Measurements from ENCODE around the gene OSBP2. TPM values are rescaled to one million over a fixed set of nuclear protein-coding genes. Genes with fewer than 3 reads are reported as not detected.

The OSBP2 gene
- total and polyA plus RNA-seq, 2 experiments from 2014 or later: 2.1 to 2.9 TPM

DNA sequence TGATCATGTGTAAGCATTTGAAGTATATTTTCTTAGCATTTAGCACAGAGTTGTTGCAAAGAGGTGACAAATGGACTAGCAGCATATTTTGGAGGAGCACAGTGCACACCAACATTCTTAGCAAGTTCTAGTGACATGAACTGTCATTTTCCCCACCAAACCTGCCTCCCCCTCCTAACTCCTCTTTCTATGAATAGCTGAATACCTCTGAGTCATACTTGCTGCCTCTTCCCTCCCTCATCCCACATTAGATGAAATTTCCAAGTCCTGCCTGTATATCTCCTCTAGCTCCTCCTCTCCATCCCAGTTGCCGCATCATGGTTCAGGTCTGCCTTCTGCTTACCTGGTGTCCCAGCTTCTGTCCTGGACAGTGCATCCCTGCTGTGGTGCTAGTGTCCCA lies 7.2 kb downstream of the OSBP2 start (continued):
- TF ChIP-seq, protein P1, sequence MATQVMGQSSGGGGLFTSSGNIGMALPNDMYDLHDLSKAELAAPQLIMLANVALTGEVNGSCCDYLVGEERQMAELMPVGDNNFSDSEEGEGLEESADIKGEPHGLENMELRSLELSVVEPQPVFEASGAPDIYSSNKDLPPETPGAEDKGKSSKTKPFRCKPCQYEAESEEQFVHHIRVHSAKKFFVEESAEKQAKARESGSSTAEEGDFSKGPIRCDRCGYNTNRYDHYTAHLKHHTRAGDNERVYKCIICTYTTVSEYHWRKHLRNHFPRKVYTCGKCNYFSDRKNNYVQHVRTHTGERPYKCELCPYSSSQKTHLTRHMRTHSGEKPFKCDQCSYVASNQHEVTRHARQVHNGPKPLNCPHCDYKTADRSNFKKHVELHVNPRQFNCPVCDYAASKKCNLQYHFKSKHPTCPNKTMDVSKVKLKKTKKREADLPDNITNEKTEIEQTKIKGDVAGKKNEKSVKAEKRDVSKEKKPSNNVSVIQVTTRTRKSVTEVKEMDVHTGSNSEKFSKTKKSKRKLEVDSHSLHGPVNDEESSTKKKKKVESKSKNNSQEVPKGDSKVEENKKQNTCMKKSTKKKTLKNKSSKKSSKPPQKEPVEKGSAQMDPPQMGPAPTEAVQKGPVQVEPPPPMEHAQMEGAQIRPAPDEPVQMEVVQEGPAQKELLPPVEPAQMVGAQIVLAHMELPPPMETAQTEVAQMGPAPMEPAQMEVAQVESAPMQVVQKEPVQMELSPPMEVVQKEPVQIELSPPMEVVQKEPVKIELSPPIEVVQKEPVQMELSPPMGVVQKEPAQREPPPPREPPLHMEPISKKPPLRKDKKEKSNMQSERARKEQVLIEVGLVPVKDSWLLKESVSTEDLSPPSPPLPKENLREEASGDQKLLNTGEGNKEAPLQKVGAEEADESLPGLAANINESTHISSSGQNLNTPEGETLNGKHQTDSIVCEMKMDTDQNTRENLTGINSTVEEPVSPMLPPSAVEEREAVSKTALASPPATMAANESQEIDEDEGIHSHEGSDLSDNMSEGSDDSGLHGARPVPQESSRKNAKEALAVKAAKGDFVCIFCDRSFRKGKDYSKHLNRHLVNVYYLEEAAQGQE (IDR thresholded peaks at IDR 0.05; ENCODE audit: unreplicated experiment): no peak
- TF ChIP-seq ZNF114 (CRISPR knock-in tag; IDR thresholded peaks at IDR 0.05) (no peak), ZNF331 (CRISPR knock-in tag; IDR thresholded peaks at IDR 0.05; ENCODE audit: low read depth) (no peak), EZH2 (IDR thresholded peaks at IDR 0.05; ENCODE audit: low read depth, unreplicated experiment) (no peak), EZH2phosphoT487 (IDR thresholded peaks at IDR 0.05; ENCODE audit: unreplicated experiment) (no peak), STAT1 (IDR thresholded peaks at IDR 0.05; ENCODE audit: unreplicated experiment) (no peak)
- TF ChIP-seq, protein P2, sequence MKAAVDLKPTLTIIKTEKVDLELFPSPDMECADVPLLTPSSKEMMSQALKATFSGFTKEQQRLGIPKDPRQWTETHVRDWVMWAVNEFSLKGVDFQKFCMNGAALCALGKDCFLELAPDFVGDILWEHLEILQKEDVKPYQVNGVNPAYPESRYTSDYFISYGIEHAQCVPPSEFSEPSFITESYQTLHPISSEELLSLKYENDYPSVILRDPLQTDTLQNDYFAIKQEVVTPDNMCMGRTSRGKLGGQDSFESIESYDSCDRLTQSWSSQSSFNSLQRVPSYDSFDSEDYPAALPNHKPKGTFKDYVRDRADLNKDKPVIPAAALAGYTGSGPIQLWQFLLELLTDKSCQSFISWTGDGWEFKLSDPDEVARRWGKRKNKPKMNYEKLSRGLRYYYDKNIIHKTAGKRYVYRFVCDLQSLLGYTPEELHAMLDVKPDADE (IDR thresholded peaks at IDR 0.05): no peak
- TF ChIP-seq, protein P3, sequence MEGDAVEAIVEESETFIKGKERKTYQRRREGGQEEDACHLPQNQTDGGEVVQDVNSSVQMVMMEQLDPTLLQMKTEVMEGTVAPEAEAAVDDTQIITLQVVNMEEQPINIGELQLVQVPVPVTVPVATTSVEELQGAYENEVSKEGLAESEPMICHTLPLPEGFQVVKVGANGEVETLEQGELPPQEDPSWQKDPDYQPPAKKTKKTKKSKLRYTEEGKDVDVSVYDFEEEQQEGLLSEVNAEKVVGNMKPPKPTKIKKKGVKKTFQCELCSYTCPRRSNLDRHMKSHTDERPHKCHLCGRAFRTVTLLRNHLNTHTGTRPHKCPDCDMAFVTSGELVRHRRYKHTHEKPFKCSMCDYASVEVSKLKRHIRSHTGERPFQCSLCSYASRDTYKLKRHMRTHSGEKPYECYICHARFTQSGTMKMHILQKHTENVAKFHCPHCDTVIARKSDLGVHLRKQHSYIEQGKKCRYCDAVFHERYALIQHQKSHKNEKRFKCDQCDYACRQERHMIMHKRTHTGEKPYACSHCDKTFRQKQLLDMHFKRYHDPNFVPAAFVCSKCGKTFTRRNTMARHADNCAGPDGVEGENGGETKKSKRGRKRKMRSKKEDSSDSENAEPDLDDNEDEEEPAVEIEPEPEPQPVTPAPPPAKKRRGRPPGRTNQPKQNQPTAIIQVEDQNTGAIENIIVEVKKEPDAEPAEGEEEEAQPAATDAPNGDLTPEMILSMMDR (conservative IDR thresholded peaks at IDR 0.05; ENCODE audit: low read depth in 2 of 2): no peak

DNA sequence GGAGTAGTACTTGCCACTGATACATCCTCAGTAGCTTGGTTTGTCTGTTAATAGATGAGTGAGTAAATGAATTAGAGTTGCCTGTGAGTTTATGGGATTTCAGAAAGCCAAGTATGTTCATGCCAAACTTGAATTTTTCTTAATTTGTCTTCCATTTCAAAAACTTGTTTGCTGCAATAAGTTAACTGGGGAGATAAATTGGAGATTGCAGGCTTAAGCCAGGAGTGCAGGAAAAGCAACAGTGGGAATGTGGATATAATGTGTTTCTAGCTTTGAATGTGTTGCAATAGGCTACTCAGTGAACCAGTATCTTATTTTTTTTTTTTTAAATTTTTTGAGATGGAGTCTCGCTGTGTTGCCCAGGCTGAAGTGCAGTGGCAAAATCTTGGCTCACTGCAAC lies 8.2 kb downstream of the OSBP2 start:
- Histone ChIP-seq H3K4me3 (no peak overlapping the region), H4K20me1 (replicated peaks; ENCODE audit: insufficient read depth) (no peaks in the 10 kb centered on the region), H3K4me2 (no peak overlapping the region), H3K27me3 (ENCODE audit: insufficient read depth) (no peaks in the 10 kb centered on the region), H3K79me2 (replicated peaks; ENCODE audit: insufficient read depth) (no peaks in the 10 kb centered on the region), H2AFZ (no peak overlapping the region), H3F3A (replicated peaks; ENCODE audit: low read depth) (no peaks in the 10 kb centered on the region), H3K9me2 (ENCODE audit: insufficient read depth) (no peaks in the 10 kb centered on the region), H3K27ac (ENCODE audit: low read depth) (no peak overlapping the region), H3K4me1 (ENCODE audit: insufficient read depth) (no peaks in the 10 kb centered on the region), H3K36me3 (ENCODE audit: insufficient read depth) (no peaks in the 10 kb centered on the region)
- no peak for DNase-seq (ENCODE audit: low spot score)
- Mint-ChIP-seq H3K9me3 (no peaks in the 10 kb centered on the region; the same call in 2 of the 3 replicates), H3K36me3 (ENCODE audit: low read depth) (no peaks in the 10 kb centered on the region), H3K4me1 (peaks cover 13% of the 10 kb centered on the region), H3K27me3 (ENCODE audit: insufficient read depth, low read depth, poor library complexity) (peaks cover 3% of the 10 kb centered on the region), H3K4me3 (no peak overlapping the region), H3K27ac (no peak overlapping the region)
- no peak for ATAC-seq
- no peak for TF ChIP-seq JUNB (IDR thresholded peaks at IDR 0.05; ENCODE audit: unreplicated experiment)
- TF ChIP-seq ZNF331 (CRISPR knock-in tag; IDR thresholded peaks at IDR 0.05; ENCODE audit: low read depth): no peak
- no peak for TF ChIP-seq POLR2AphosphoS5 (IDR thresholded peaks at IDR 0.05; ENCODE audit: low read depth)
- TF ChIP-seq STAT1 (IDR thresholded peaks at IDR 0.05; ENCODE audit: unreplicated experiment): no peak
- no peak for TF ChIP-seq ZNF114 (CRISPR knock-in tag; IDR thresholded peaks at IDR 0.05)
- TF ChIP-seq EZH2phosphoT487 (IDR thresholded peaks at IDR 0.05; ENCODE audit: unreplicated experiment): no peak
